AG09309 (cell line): ENCODE results near the gene ABCF2.

Source experiments
- DNase-seq: peaks from one replicate; pipeline ENCODE4 v3.0.0-alpha.2; 2010; ENCODE audit warnings: low read depth
- H3K4me3 ChIP-seq: 2 replicates; pipeline ENCODE4 v1.5.1; 2011; ENCODE audit warnings: mild to moderate bottlenecking, low read depth, low read length, moderate library complexity; ENCODE audit not compliant: control insufficient read depth
- CTCF ChIP-seq: IDR thresholded peaks from 2 replicates; pipeline ENCODE4 v1.5.1; 2011; ENCODE audit warnings: mild to moderate bottlenecking, low read depth, low read length, inconsistent platforms; ENCODE audit not compliant: insufficient read depth, control insufficient read depth; ENCODE audit errors: missing control alignments

The ABCF2 gene

GRCh38 chr7:151239837-151240459, 12.9 kb upstream of the ABCF2 start:
- TF ChIP-seq CTCF: no peak
- H3K4me3 ChIP-seq: no peak overlapping the region
- no peak for DNase-seq

- H3K4me3 ChIP-seq: no peak overlapping the region
- no peak for TF ChIP-seq CTCF
- no peak for DNase-seq
Observed at GRCh38 chr7:151238924-151239836, 12.2 kb upstream of the ABCF2 start.

GRCh38 chr7:151238190-151238810, 11.3 kb upstream of the ABCF2 start:
- no peak overlapping the region for H3K4me3 ChIP-seq
- no peak for DNase-seq
- TF ChIP-seq CTCF: no peak

- H3K4me3 ChIP-seq: no peak overlapping the region
- TF ChIP-seq CTCF: no peak
Observed at GRCh38 chr7:151237244-151238189, 10.5 kb upstream of the ABCF2 start.

GRCh38 chr7:151236406-151236805, 9.4 kb upstream of the ABCF2 start:
- DNase-seq: no peak
- TF ChIP-seq CTCF: no peak
- H3K4me3 ChIP-seq: no peak overlapping the region

More at GRCh38 chr7:151237244-151238189, 10.5 kb upstream of the ABCF2 start:
- DNase-seq: no peak
